K562 treated with DMSO at 1 percent for 48 hours (cell line): ENCODE results near the gene TBCCD1. TPM values are rescaled to one million over a fixed set of nuclear protein-coding genes. Genes with fewer than 3 reads are reported as not detected.

Experiments
- total RNA-seq: library from RNA; unstranded; fragments of 300-600 nt; gene quantifications from 2 replicates; pipeline ENCODE4 v1.2.3, GENCODE V29; 2022; ENCODE audit warnings: low replicate concordance; ENCODE audit errors: extremely low read depth

Gene TBCCD1, protein sequence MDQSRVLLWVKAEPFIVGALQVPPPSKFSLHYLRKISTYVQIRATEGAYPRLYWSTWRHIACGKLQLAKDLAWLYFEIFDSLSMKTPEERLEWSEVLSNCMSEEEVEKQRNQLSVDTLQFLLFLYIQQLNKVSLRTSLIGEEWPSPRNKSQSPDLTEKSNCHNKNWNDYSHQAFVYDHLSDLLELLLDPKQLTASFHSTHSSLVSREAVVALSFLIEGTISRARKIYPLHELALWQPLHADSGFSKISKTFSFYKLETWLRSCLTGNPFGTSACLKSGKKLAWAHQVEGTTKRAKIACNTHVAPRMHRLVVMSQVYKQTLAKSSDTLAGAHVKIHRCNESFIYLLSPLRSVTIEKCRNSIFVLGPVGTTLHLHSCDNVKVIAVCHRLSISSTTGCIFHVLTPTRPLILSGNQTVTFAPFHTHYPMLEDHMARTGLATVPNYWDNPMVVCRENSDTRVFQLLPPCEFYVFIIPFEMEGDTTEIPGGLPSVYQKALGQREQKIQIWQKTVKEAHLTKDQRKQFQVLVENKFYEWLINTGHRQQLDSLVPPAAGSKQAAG
- total RNA-seq: not detected in 2 replicates

DNA sequence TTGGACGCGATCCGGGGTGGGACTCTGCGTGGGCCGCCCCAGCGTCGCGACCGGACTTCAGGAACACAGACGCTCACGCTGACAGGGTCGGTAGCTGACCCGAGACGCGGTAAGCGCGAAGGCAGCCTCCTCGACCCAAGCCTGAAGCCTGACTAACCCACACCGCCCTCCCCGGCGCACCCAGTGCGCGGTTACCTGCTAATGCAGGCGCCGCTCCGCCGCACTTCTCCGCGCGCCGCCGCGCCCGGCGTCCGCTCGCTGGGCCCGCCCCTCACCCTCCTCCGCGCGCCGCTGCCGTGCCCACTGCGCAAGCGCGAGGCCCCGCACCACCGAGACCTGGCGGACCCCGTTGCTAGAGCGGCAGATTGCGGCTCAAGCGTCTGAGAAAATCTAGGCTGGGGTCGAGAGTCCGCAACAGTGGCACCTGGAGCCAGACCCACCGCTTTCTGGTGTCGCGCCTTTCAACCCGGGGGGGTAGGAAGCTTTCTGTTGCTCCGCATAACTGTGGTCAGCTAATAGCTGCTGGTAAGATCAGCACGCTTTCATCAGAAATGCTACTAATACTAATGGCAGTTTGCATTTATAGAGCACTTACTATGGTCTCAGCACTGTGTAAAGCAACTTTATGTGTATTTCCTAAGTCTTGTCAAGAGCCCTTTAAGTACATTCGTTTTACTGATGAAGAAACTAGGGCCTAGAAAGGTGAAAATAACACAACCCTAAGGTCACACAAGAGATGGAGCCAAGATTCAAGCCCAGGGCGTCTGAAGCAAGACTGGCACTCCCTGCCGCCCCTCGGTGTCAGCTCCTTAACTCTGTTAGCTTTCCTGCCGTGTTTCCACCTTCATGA, at the start of gene TBCCD1:
Gene TBCCD1, minus strand, starts transcription at position 268 of the 850 bp plus-strand sequence. CDS start 3,010 bp downstream, outside the sequence.

DNA sequence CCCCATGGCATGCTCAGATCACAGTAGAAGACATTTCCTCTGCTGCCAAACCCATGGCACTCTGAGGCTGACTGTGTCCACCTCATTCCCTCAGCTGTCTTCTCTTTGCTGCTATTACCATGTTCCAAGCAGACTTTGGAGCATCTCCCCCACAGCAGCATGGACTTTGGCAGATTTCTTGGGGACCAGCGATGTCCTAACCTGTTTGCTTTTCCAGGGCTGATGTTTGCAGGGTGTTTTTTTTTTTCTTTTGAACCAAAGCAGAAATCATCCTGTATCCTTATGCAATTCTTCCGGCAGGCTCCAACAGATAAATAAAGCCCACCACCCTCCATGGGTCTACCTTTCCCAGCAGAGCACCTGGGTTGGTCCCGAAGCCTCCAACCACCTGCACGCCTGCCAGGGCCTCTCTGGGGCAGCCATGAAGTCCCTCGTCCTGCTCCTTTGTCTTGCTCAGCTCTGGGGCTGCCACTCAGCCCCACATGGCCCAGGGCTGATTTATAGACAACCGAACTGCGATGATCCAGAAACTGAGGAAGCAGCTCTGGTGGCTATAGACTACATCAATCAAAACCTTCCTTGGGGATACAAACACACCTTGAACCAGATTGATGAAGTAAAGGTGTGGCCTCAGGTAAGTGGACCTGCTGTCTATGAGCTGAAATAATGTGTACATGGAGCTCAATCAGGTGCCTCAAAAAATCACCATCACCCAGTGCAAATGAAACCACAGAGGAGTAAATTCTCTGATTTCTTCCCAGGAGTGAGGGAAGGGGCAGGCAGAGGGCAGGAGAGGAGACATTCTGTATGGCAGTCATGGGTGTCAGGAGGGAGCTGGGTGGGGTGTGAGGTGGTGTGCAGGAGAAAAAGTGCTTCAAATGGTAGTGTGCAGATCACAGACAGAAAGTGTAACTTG, 45.8 kb upstream of the TBCCD1 start, which contains the start of gene AHSG:
Gene AHSG, plus strand, starts transcription at position 340 of the 916 bp plus-strand sequence. Its CDS starts 82 bp downstream, at position 422.

DNA sequence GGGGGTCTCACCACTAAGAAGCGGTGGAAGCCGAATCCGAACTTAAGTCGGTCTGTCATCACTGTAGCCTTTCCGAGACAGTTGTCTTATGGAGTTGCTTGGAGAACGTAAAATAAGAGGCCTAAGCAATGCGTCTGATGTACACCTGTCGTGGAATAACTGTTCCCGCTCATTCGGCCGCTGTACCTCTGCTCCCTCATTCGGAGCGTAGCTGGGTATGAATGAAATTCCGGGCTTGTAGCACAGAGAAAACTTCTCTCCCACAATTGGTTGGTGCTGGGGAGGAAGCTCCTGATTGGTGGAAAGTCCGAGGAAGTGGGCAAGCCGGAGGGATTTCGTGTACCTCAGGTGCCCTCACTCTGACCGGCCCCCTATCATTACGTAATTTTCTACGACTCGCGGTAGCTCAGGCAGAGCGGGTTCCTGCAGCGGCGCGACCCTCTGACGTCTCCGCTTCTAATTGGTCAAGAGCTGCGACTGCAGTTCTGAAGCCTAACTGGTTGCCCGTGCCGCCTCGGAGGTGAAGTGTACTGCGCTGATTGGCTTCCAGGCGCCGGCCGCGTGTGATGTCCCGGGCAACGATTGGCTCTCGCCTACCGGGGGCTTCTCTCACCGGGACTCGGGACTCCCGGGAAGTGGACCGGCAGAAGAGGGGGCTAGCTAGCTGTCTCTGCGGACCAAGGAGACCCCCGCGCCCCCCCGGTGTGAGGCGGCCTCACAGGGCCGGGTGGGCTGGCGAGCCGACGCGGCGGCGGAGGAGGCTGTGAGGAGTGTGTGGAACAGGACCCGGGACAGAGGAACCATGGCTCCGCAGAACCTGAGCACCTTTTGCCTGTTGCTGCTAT, 3.2 kb upstream of the TBCCD1 start, which contains the start of gene DNAJB11:
Gene DNAJB11, plus strand, starts transcription at position 625 of the 845 bp plus-strand sequence. Its CDS starts 178 bp downstream, at position 803.

DNA sequence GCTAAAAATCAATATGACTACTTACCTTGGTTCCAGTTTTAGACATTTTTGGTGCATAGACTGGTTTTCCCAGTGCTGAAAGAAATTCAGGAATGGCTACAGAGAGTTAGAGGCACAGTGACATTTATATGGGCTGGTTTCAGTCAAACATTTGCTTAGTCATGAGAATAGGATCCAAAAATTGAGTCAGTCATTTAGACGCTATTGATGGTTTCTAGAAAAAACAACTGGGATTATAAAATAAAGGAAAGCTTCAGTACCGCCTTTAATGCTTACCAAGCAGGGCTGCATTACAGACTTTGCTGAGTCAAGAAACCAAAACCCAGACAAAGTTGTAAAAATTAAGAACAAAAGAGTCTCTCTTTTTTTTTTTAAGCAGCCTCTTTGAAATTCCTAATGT, 22.9 kb downstream of the TBCCD1 start, which contains the start of gene CRYGS:
Gene CRYGS, minus strand, starts transcription at position 100 of the 400 bp plus-strand sequence. Its CDS starts 54 bp downstream, at position 46.

Other genes with a start within 250 kb of the TBCCD1 start
- not detected in 2 replicates for gene DGKG, start 205.1 kb downstream of the TBCCD1 start, total RNA-seq
- gene CRYGS, start 23.0 kb downstream of the TBCCD1 start, total RNA-seq: not detected in 2 replicates
- not detected in 2 replicates for gene DNAJB11, start 3.4 kb upstream of the TBCCD1 start, total RNA-seq
- not detected in 2 replicates for gene AHSG, start 45.7 kb upstream of the TBCCD1 start, total RNA-seq
- not detected in 2 replicates for gene FETUB, start 73.1 kb upstream of the TBCCD1 start, total RNA-seq
- not detected in 2 replicates for gene HRG, start 98.7 kb upstream of the TBCCD1 start, total RNA-seq
- not detected in 2 replicates for gene KNG1, start 150.0 kb upstream of the TBCCD1 start, total RNA-seq
- gene EIF4A2, start 216.2 kb upstream of the TBCCD1 start, total RNA-seq: not detected in 2 replicates
- gene RFC4, start 239.1 kb upstream of the TBCCD1 start, total RNA-seq: not detected in 2 replicates